ENCODE measurements around the gene EMP1.
"Not testable (repeated sequence)": the region's sequence is repeated elsewhere in the genome, so short reads cannot be mapped to it uniquely, and the experiment has no call there.

The EMP1 gene

GRCh38 chr12:13255792-13256691 lies 59.5 kb downstream of the EMP1 start:
- peak overlapping the region; percentile 13 for H3K4me3 ChIP-seq (ENCODE audit: low read depth, low read length)

GRCh38 chr12:13256692-13257045 lies 60.1 kb downstream of the EMP1 start:
- no peak overlapping the region for H3K4me3 ChIP-seq (ENCODE audit: low read depth, low read length)

- H3K4me3 ChIP-seq (ENCODE audit: low read depth, low read length), result no peak overlapping the region
These were observed 60.9 kb downstream of the EMP1 start for GRCh38 chr12:13257356-13257875.

GRCh38 chr12:13258197-13258596 lies 61.7 kb downstream of the EMP1 start:
- no peak overlapping the region for H3K4me3 ChIP-seq (ENCODE audit: low read depth, low read length)

GRCh38 chr12:13258717-13259119 lies 62.2 kb downstream of the EMP1 start:
- no peak overlapping the region for H3K4me3 ChIP-seq (ENCODE audit: low read depth, low read length)

GRCh38 chr12:13259625-13260024 lies 63.1 kb downstream of the EMP1 start:
- H3K4me3 ChIP-seq (ENCODE audit: low read depth, low read length), result not testable (repeated sequence)

- not testable (repeated sequence) for H3K4me3 ChIP-seq (ENCODE audit: low read depth, low read length)
These were observed 71.3 kb downstream of the EMP1 start for GRCh38 chr12:13267826-13268225.

GRCh38 chr12:13268581-13268980 lies 72.1 kb downstream of the EMP1 start:
- no peak overlapping the region for H3K4me3 ChIP-seq (ENCODE audit: low read depth, low read length)
